GM18499 (cell line): Measurements from ENCODE around the gene TMC4.

Source experiments
- ATAC-seq: cut with Tn5 transposase; IDR thresholded peaks from one replicate; pipeline ENCODE4 v1.9.1; 2021; ENCODE audit warnings: moderate number of reproducible peaks; ENCODE audit not compliant: insufficient read depth, unreplicated experiment

TMC4 gene

GRCh38 chr19:54136086-54136863 lies 36.7 kb downstream of the TMC4 start:
- ATAC-seq, result no peak

- no peak for ATAC-seq
Measured at GRCh38 chr19:54133957-54134590, 38.9 kb downstream of the TMC4 start.

DNA sequence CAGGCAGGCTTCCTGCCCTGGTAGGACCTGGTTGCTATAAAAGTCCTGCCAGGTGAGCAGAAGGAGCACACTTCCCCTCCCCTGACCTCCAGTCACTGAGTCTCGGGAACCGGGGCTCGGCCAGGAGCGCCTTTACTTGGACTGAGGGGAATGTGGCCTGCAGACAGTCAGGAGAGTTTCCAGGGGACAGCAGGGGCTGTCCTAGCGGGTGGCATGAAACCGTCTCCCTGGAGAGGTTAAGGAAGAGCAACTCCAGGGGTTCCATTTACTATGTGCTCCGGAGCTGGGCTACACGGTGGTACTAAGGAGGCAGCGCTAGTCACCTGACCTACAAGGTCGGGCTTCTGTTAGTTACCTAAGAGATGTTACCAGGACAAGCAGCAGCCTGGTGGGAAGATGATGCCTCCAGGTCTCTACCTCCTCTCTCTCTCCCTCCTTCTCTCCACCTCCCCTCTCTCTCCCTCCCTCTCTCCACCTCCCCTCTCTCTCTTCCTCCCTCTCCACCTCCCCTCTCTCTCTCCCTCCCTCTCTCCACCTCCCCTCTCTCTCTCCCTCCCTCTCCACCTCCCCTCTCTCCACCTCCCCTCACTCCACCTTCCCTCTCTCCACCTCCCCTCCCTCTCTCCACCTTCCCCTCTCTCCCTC lies 39.5 kb downstream of the TMC4 start:
- no peak for ATAC-seq

- no peak for ATAC-seq
Measured at GRCh38 chr19:54129617-54129996, 43.4 kb downstream of the TMC4 start.

- no peak for ATAC-seq
Measured at GRCh38 chr19:54128796-54129616, 44.0 kb downstream of the TMC4 start.

DNA sequence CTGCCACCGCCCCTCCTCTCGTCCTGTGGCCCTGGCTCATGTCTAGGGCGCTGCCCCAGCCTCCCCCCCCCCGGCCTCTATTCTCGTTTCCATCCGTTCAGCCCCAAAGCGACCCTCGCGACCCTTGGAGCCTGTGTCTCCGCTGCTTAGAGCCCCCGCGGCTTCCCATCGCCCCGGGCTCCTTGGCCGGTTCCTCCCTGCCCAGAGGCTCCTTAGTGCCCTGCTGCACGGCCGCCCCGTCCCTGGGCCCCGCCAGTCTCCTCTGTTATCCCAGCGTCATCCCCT lies 44.6 kb downstream of the TMC4 start:
- no peak for ATAC-seq

- ATAC-seq, result no peak
Measured at GRCh38 chr19:54127688-54128440, 45.1 kb downstream of the TMC4 start.

DNA sequence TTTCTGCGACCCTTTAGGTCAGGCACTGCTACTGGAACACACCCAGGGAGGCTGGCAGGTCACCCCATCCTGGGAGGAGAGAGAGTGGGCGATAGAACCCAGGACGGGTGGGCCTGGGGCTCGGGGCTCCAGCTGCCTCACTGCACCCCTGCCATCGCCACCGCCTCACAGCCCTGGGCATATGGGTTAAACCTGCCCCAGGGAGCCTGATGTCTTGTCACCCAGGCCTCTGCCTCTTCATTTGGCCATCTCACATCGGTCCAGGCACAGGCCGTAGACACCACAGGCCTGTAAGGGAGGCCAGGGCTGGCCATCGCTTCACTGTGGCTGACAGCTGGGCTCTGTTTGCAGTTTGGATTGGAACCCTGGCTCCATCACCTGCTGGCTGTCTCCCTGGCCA lies 47.2 kb downstream of the TMC4 start:
- no peak for ATAC-seq

DNA sequence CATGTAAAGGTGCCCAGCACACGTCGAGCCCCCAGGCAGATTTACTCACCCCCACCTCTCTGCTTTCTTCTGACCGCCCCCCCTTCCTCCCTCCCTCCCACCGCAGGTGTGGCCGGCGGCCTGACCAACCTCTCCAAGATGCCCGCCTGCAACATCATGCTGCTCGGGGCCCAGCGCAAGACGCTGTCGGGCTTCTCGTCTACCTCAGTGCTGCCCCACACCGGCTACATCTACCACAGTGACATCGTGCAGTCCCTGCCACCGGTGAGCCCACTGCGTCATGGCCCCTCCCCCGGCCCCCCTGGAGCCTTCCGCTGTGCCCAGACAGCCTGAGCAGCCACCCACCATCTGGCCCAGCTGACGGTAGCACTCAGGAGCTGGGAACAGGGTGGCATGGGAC lies 48.6 kb downstream of the TMC4 start:
- ATAC-seq, result no peak

DNA sequence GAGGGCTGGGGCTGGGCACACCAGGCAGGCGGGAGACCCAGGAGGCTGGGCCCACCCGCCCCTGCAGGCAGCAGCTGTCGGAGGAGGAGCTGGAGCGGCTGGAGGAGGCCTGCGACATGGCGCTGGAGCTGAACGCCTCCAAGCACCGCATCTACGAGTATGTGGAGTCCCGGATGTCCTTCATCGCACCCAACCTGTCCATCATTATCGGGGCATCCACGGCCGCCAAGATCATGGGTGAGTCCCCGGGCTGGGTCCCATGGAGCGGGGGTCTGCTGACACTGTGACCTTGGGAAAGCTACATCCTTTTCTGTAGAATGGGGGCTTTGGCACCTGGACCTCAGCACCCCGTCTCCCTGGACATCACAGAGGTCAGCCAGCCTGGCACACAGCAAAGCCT lies 49.3 kb downstream of the TMC4 start:
- no peak for ATAC-seq

- ATAC-seq, result no peak
Measured at GRCh38 chr19:54121259-54121658, 51.7 kb downstream of the TMC4 start.

GRCh38 chr19:54115109-54116063 lies 57.6 kb downstream of the TMC4 start, which contains the start of the genes PRPF31 and TFPT:
TSS of gene PRPF31 (plus strand) at chr19:54115754. CDS start at chr19:54118279, 2,525 bp downstream.
TSS of gene TFPT (minus strand) at chr19:54115657. CDS start at chr19:54115269, 388 bp downstream.
- ATAC-seq, result peak; percentile 64

GRCh38 chr19:54114340-54115108 lies 58.4 kb downstream of the TMC4 start:
- no peak for ATAC-seq
